Thyroid gland (tissue), 4 donors: Measurements from ENCODE around the gene KCNJ12.
"Not testable (repeated sequence)": the region's sequence is repeated elsewhere in the genome, so short reads cannot be mapped to it uniquely, and the experiment has no call there.

Experiments
- POLR2A ChIP-seq, 2 donors: fragments of 450-650 bp; IDR thresholded peaks; one replicate each; pipeline ENCODE4 v1.6.1; 2017; ENCODE audit warnings: antibody characterized with exemption in 2 of 2, mild to moderate bottlenecking in 2 of 2, moderate library complexity in 1 of 2
- TF ChIP-seq, protein P1 (sequence below), 6 experiments: fragments of 200-600 bp in 3 of 6; fragments of 450-650 bp in 3 of 6; sonication (generic) in 3 of 6; IDR thresholded peaks; one replicate each; pipeline ENCODE4 v1.5.1; 2016 to 2019; ENCODE audit warnings: antibody characterized with exemption in 6 of 6, mild to moderate bottlenecking in 2 of 6, inconsistent platforms in 1 of 6, moderate library complexity in 1 of 6

DNA sequence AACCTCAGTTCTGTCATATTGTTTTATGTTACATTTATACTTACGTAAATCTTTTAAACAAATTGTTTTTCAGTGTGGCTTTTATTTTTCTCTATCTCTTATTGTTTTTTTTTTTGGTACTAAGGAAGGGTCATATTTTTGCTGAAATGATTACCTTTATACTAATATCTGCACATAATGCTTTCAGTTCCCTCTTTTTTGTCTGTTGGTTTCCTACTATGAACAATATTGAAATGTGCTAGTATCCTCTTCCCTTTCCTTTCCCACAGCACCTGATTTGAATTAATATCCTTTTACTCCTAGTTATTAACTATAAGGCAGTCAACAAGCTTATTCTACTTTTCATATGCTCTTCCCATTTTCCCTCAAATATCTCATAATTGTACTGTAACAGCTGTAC is 48.2 kb upstream of the KCNJ12 start:
- TF ChIP-seq, protein P1, sequence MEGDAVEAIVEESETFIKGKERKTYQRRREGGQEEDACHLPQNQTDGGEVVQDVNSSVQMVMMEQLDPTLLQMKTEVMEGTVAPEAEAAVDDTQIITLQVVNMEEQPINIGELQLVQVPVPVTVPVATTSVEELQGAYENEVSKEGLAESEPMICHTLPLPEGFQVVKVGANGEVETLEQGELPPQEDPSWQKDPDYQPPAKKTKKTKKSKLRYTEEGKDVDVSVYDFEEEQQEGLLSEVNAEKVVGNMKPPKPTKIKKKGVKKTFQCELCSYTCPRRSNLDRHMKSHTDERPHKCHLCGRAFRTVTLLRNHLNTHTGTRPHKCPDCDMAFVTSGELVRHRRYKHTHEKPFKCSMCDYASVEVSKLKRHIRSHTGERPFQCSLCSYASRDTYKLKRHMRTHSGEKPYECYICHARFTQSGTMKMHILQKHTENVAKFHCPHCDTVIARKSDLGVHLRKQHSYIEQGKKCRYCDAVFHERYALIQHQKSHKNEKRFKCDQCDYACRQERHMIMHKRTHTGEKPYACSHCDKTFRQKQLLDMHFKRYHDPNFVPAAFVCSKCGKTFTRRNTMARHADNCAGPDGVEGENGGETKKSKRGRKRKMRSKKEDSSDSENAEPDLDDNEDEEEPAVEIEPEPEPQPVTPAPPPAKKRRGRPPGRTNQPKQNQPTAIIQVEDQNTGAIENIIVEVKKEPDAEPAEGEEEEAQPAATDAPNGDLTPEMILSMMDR (IDR thresholded peaks at IDR 0.05): not testable (repeated sequence)
- TF ChIP-seq POLR2A (IDR thresholded peaks at IDR 0.05): not testable (repeated sequence)
